Adrenal gland (tissue), 12 donors: ENCODE measurements around the gene LCAT. TPM values are rescaled to one million over a fixed set of nuclear protein-coding genes. Genes with fewer than 3 reads are reported as not detected.

ENCODE experiments used
- DNase-seq, 7 donors: peaks; one replicate each; pipeline ENCODE4 v3.0.0-alpha.2; 2019 to 2020
- H3K27ac ChIP-seq, 5 donors: fragments of 200-600 bp; sonication (generic) in 4 of 5; 1 replicate in 3 of 5; 2 replicates in 2 of 5; pipeline versions ENCODE4 v1.5.1 to v1.8.0; 2016 to 2020; ENCODE audit warnings: mild to moderate bottlenecking in 1 of 5
- H3K27me3 ChIP-seq: fragments of 200-600 bp; 2 replicates; pipeline ENCODE4 v1.8.0; 2021
- H3K36me3 ChIP-seq, 2 donors: fragments of 200-600 bp; replicated peaks in 1 of 2; 1 replicate in 1 of 2; 2 replicates in 1 of 2; pipeline versions ENCODE4 v1.5.1 to v1.8.0; 2018 to 2022
- H3K4me1 ChIP-seq, 2 donors: fragments of 200-600 bp; replicated peaks in 1 of 2; 1 replicate in 1 of 2; 2 replicates in 1 of 2; pipeline versions ENCODE4 v1.5.1 to v1.8.0; 2018 to 2021
- H3K4me3 ChIP-seq, 4 donors: fragments of 200-600 bp; sonication (generic) in 3 of 4; one replicate each; pipeline ENCODE4 v1.5.1; 2016 to 2018
- H3K9me3 ChIP-seq, 3 donors: fragments of 200-600 bp; sonication (generic) in 1 of 3; replicated peaks in 1 of 3; 1 replicate in 2 of 3; 2 replicates in 1 of 3; pipeline versions ENCODE4 v1.5.1 to v1.8.0; 2016 to 2021
- CTCF ChIP-seq, 6 experiments: fragments of 450-650 bp in 4 of 6; fragments of 200-600 bp in 2 of 6; sonication (generic) in 1 of 6; IDR thresholded peaks; 1 replicate in 5 of 6; 2 replicates in 1 of 6; pipeline versions ENCODE4 v1.5.1 to v1.8.0; 2016 to 2021; ENCODE audit warnings: antibody characterized with exemption in 6 of 6, mild to moderate bottlenecking in 2 of 6, moderate library complexity in 1 of 6
- POLR2A ChIP-seq, 2 donors: fragments of 450-650 bp; IDR thresholded peaks; one replicate each; pipeline ENCODE4 v1.6.1; 2017; ENCODE audit warnings: antibody characterized with exemption in 2 of 2, mild to moderate bottlenecking in 2 of 2, moderate library complexity in 1 of 2
- whole genome bisulfite sequencing, 4 donors: extraction: QIAGEN DNeasy Blood & Tissue Kit in 2 of 4; methylation state at CpG; one replicate each; pipeline versions ENCODE4 v1.1.5 to v1.1.7; 2013 to 2017; 5-methylcytosine and 5-hydroxymethylcytosine counted together
- intact Hi-C, 2 donors: fragments of 100-400 bp; cut with DNase I; formaldehyde crosslinking; loops; one replicate each; pipeline versions ENCODE4 v1.14.1 to v1.15.0; 2022 to 2023
- polyA plus RNA-seq, 3 donors: library from polyadenylated mRNA; stranded (reverse); fragments of 200-250 nt in 2 of 3; fragments of 350-450 nt in 1 of 3; fragmentation: Illumina TruSeq in 1 of 3; extraction: RNeasy Lipid Tissue Mini Kit (QIAGEN cat#74804) in 1 of 3; gene quantifications; one replicate each; pipeline ENCODE4 v1.2.3, GENCODE V29; 2013 to 2014
- total RNA-seq, 9 donors: library from RNA; depleted of rRNA in 4 of 9; stranded (reverse); fragments of >200 nt in 4 of 9; fragments of 120-200 nt in 1 of 9; fragmentation: NEBNext Ultra II Directional in 1 of 9; extraction: Animal tissue kit (Norgen Biotek cat#: 25700) in 1 of 9; gene quantifications; one replicate each; pipeline versions ENCODE4 v1.1.0 to v1.2.4, GENCODE V29; 2013 to 2023
- donor health status: healthy with polysubstance abuse.
- donor health status: Bipolar disorder and iron deficiency.
- donor health status: DM: yes; HTN: yes; CAD: no.
- donor health status: DM: no; HTN: no; CAD: no.
- donor health status: DM: no; HTN: no; CAD: no.
- donor health status: DM: yes; HTN: yes; CAD: no.

LCAT gene
- total and polyA plus RNA-seq, 12 donors, result 3.0 to 240 (median 12.6) TPM

- 85 to 92% (median 90%) methylated on average over 5 of the region's 5 CpGs for WGBS, 4 donors
- Histone ChIP-seq H3K36me3 (no peaks in the 10 kb centered on the region), H3K4me1 (peaks cover 0 to 19% of the 10 kb centered on the region in 2 donors), H3K4me3 (no peak overlapping the region), H3K27me3 (no peaks in the 10 kb centered on the region), H3K9me3 (no peaks in the 10 kb centered on the region), H3K27ac (peak overlapping the region in 3 of 5 donors; percentile 26 to 72 (median 64))
- DNase-seq, result no peak
- TF ChIP-seq POLR2A (IDR thresholded peaks at IDR 0.05) (no peak), CTCF (IDR thresholded peaks at IDR 0.05) (no peak)
- intact Hi-C loops, result loop anchor here in 1 of 2 donors (10.0 kb wide), 1 partner anchor 238 kb away; no protein-coding TSS in a partner anchor
These were observed 43.0 kb upstream of the LCAT start for GRCh38 chr16:67986949-67987348.

GRCh38 chr16:67982011-67982696, 38.2 kb upstream of the LCAT start:
- DNase-seq, result no peak
- Histone ChIP-seq H3K4me3 (no peak overlapping the region), H3K27me3 (no peaks in the 10 kb centered on the region), H3K9me3 (no peaks in the 10 kb centered on the region), H3K36me3 (no peaks in the 10 kb centered on the region), H3K27ac (no peak overlapping the region), H3K4me1 (peaks cover 0 to 19% of the 10 kb centered on the region in 2 donors)
- 95 to 97% (median 95%) methylated on average over 21 to 49 of the region's 49 CpGs for WGBS, 4 donors
- intact Hi-C loops, result loop anchor here (5.0 to 10.0 kb wide), 2 partner anchors 243 to 485 kb away; no protein-coding TSS in a partner anchor
- TF ChIP-seq POLR2A (IDR thresholded peaks at IDR 0.05) (no peak), CTCF (IDR thresholded peaks at IDR 0.05) (no peak)

- Histone ChIP-seq H3K9me3 (no peaks in the 10 kb centered on the region), H3K27me3 (no peaks in the 10 kb centered on the region), H3K4me3 (no peak within 1 kb of the TSS), H3K27ac (no peak within 1 kb of the TSS), H3K36me3 (no peaks in the 10 kb centered on the region), H3K4me1 (peaks cover 0 to 15% of the 10 kb centered on the region in 2 donors)
- DNase-seq, result no peak
- no peak for TF ChIP-seq CTCF (IDR thresholded peaks at IDR 0.05)
- intact Hi-C loops, result loop anchor here (5.0 to 10.0 kb wide), 2 partner anchors 245 to 483 kb away; no protein-coding TSS in a partner anchor
- WGBS, 4 donors, result 66 to 94% (median 78%) methylated on average over 28 to 62 of the region's 62 CpGs
These were observed 36.2 kb upstream of the LCAT start, which contains the start of gene DPEP3 for GRCh38 chr16:67979955-67980678. TSS of gene DPEP3 (minus strand) at chr16:67980499. CDS start at chr16:67980380, 119 bp downstream.

GRCh38 chr16:67977469-67978227, 33.7 kb upstream of the LCAT start:
- intact Hi-C loops, result no loop called here
- TF ChIP-seq POLR2A (IDR thresholded peaks at IDR 0.05) (no peak), CTCF (IDR thresholded peaks at IDR 0.05) (no peak)
- Histone ChIP-seq H3K27ac (no peak overlapping the region), H3K4me1 (no peaks in the 10 kb centered on the region), H3K27me3 (no peaks in the 10 kb centered on the region), H3K36me3 (no peaks in the 10 kb centered on the region), H3K4me3 (no peak overlapping the region), H3K9me3 (no peaks in the 10 kb centered on the region)
- no peak for DNase-seq
- 77 to 96% (median 90%) methylated on average over 7 to 9 of the region's 9 CpGs for WGBS, 4 donors
